ENCODE results near the gene PIGR. TPM values are rescaled to one million over a fixed set of nuclear protein-coding genes. Genes with fewer than 3 reads are reported as not detected.

Gene PIGR
- total and polyA plus RNA-seq, 10 of the 15 experiments (the other 5 are each of a cell fraction or from before 2014, with no cell fraction given) = 0.96 to 7.6 (median 1.8) TPM

- TF ChIP-seq ZNF384 (IDR thresholded peaks at IDR 0.05; ENCODE audit: borderline replicate concordance, low read depth, low read length) (no peak), MTA3 (IDR thresholded peaks at IDR 0.05; ENCODE audit: borderline replicate concordance, low read length) (no peak), ELK1 (IDR thresholded peaks at IDR 0.05; ENCODE audit: low read depth, low read length) (no peak), RUNX3 (IDR thresholded peaks at IDR 0.05; ENCODE audit: low read length) (0 out of 2 replicates have a peak, but pooled peaks have one; percentile 12), SREBF2 (IDR thresholded peaks at IDR 0.05; ENCODE audit: low read length) (no peak), ZNF687 (IDR thresholded peaks at IDR 0.05) (no peak), CHD1 (IDR thresholded peaks at IDR 0.05; ENCODE audit: low read depth, low read length) (no peak), CEBPB (IDR thresholded peaks at IDR 0.05; ENCODE audit: borderline replicate concordance in 1 of 2, low read depth in 2 of 2, low read length in 2 of 2) (no peak), ZNF274 (IDR thresholded peaks at IDR 0.05; ENCODE audit: insufficient read depth, insufficient read length) (no peak), TARDBP (IDR thresholded peaks at IDR 0.05; ENCODE audit: borderline replicate concordance) (no peak), MEF2A (IDR thresholded peaks at IDR 0.05; ENCODE audit: insufficient read depth, low read depth, low read length) (no peak), SP1 (IDR thresholded peaks at IDR 0.05; ENCODE audit: low read depth, low read length) (no peak), SRF (IDR thresholded peaks at IDR 0.05; ENCODE audit: low read depth in 2 of 2, low read length in 2 of 2) (no peak), SUPT20H (IDR thresholded peaks at IDR 0.05; ENCODE audit: borderline replicate concordance, control insufficient read depth, low read depth, low read length) (no peak), MLLT1 (IDR thresholded peaks at IDR 0.05) (no peak), IKZF1 (conservative IDR thresholded peaks at IDR 0.05) (no peak; the same call in 1 of the 2 replicates)
Observed at GRCh38 chr1:206979379-206980043, 33.2 kb upstream of the PIGR start (continued).
